SK-N-SH treated with all-trans-retinoic acid at 6 μM for 48 hours (cell line): Measurements from ENCODE around the gene STOX1.
"Not testable (repeated sequence)": the region's sequence is repeated elsewhere in the genome, so short reads cannot be mapped to it uniquely, and the experiment has no call there.

Experiments used
- ATAC-seq: fragments of 200-7000 bp; cut with Tn5 transposase; 3 replicates; pipeline ENCODE4 v1.9.1; 2020; ENCODE audit warnings: mild to moderate bottlenecking, moderate library complexity
- ARNTL ChIP-seq: fragments of 450-650 bp; formaldehyde crosslinking; IDR thresholded peaks from 2 replicates; pipeline ENCODE4 v1.5.0; 2020; ENCODE audit warnings: low read depth, mild to moderate bottlenecking, moderate library complexity, borderline replicate concordance
- BACH2 ChIP-seq: fragments of 250-450 bp; sonication (Bioruptor Pico); IDR thresholded peaks from 2 replicates; pipeline ENCODE4 v1.9.0; 2021; ENCODE audit warnings: mild to moderate bottlenecking, borderline replicate concordance
- CREB5 ChIP-seq: fragments of 250-450 bp; sonication (Bioruptor Pico); IDR thresholded peaks from 2 replicates; pipeline ENCODE4 v1.5.1; 2020; ENCODE audit warnings: low read depth, mild to moderate bottlenecking, moderate library complexity
- CSRNP3 ChIP-seq: fragments of 250-450 bp; sonication (Bioruptor Pico); IDR thresholded peaks from 2 replicates; pipeline ENCODE4 v1.5.1; 2021; ENCODE audit warnings: mild to moderate bottlenecking, moderate library complexity
- ESRRG ChIP-seq: fragments of 250-450 bp; sonication (Bioruptor Pico); IDR thresholded peaks from 2 replicates; pipeline ENCODE4 v1.6.1; 2021; ENCODE audit warnings: mild to moderate bottlenecking
- GLIS3 ChIP-seq: fragments of 250-450 bp; sonication (Bioruptor Pico); IDR thresholded peaks from 2 replicates; pipeline ENCODE4 v1.5.0; 2020; ENCODE audit warnings: mild to moderate bottlenecking, moderate library complexity
- ISL1 ChIP-seq: fragments of 250-450 bp; sonication (Bioruptor Pico); IDR thresholded peaks from 2 replicates; pipeline ENCODE4 v2.1.2; 2022; ENCODE audit warnings: mild to moderate bottlenecking, moderate library complexity
- OSR1 ChIP-seq: fragments of 250-450 bp; sonication (Bioruptor Pico); IDR thresholded peaks from 2 replicates; pipeline ENCODE4 v1.8.0; 2022; ENCODE audit warnings: moderate library complexity, mild to moderate bottlenecking, inconsistent platforms
- PATZ1 ChIP-seq: fragments of 250-450 bp; sonication (Bioruptor Pico); IDR thresholded peaks from 2 replicates; pipeline ENCODE4 v1.8.0; 2020; ENCODE audit warnings: mild to moderate bottlenecking, moderate library complexity, borderline replicate concordance
- POU6F1 ChIP-seq: fragments of 250-450 bp; sonication (Bioruptor Pico); IDR thresholded peaks from 2 replicates; pipeline ENCODE4 v1.8.0; 2021; ENCODE audit warnings: low read depth, mild to moderate bottlenecking, moderate library complexity, borderline replicate concordance
- PPARA ChIP-seq: fragments of 250-450 bp; sonication (Bioruptor Pico); IDR thresholded peaks from 2 replicates; pipeline ENCODE4 v1.5.0; 2020; ENCODE audit warnings: mild to moderate bottlenecking, borderline replicate concordance
- RARB ChIP-seq: fragments of 250-450 bp; sonication (Bioruptor Pico); IDR thresholded peaks from 2 replicates; pipeline ENCODE4 v1.8.0; 2021; ENCODE audit warnings: mild to moderate bottlenecking, moderate library complexity
- SNAI2 ChIP-seq: fragments of 250-450 bp; sonication (Bioruptor Pico); IDR thresholded peaks from 2 replicates; pipeline ENCODE4 v1.5.0; 2020; ENCODE audit warnings: mild to moderate bottlenecking, moderate library complexity
- TCF4 ChIP-seq: fragments of 250-450 bp; sonication (Bioruptor Pico); IDR thresholded peaks from 2 replicates; pipeline ENCODE4 v1.8.0; 2021; ENCODE audit warnings: mild to moderate bottlenecking, moderate library complexity, borderline replicate concordance
- TOX ChIP-seq: fragments of 250-450 bp; sonication (Bioruptor Pico); IDR thresholded peaks from 2 replicates; pipeline ENCODE4 v1.8.0; 2021; ENCODE audit warnings: mild to moderate bottlenecking, moderate library complexity, borderline replicate concordance
- TSHZ2 ChIP-seq: fragments of 250-450 bp; sonication (Bioruptor Pico); IDR thresholded peaks from 2 replicates; pipeline ENCODE4 v1.5.0; 2020; ENCODE audit warnings: mild to moderate bottlenecking, moderate library complexity
- ZC3H10 ChIP-seq: fragments of 250-450 bp; sonication (Bioruptor Pico); IDR thresholded peaks from 2 replicates; pipeline ENCODE4 v1.5.1; 2021; ENCODE audit warnings: mild to moderate bottlenecking, moderate library complexity
- ZFP3 ChIP-seq: fragments of 250-450 bp; sonication (Bioruptor Pico); IDR thresholded peaks from 2 replicates; pipeline ENCODE4 v1.5.0; 2020; ENCODE audit warnings: mild to moderate bottlenecking, moderate library complexity
- ZFP30 ChIP-seq: fragments of 450-650 bp; formaldehyde crosslinking; IDR thresholded peaks from 2 replicates; pipeline ENCODE4 v1.5.0; 2022; ENCODE audit warnings: mild to moderate bottlenecking, moderate library complexity
- ZNF70 ChIP-seq: fragments of 450-650 bp; formaldehyde crosslinking; IDR thresholded peaks from 2 replicates; pipeline ENCODE4 v1.5.0; 2020; ENCODE audit warnings: mild to moderate bottlenecking, moderate library complexity
- ZNF8 ChIP-seq: fragments of 450-650 bp; formaldehyde crosslinking; IDR thresholded peaks from 2 replicates; pipeline ENCODE4 v1.5.0; 2020; ENCODE audit warnings: mild to moderate bottlenecking, moderate library complexity

STOX1 gene

GRCh38 chr10:68831961-68832455, 4.7 kb downstream of the STOX1 start:
- ATAC-seq = no peak
- TF ChIP-seq ZFP30 (CRISPR knock-in tag) = no peak
- no peak for TF ChIP-seq SNAI2 (CRISPR knock-in tag)
- TF ChIP-seq ARNTL = no peak
- no peak for TF ChIP-seq CREB5 (CRISPR knock-in tag)
- no peak for TF ChIP-seq ESRRG
- no peak for TF ChIP-seq BACH2 (CRISPR knock-in tag)
- TF ChIP-seq CSRNP3 = no peak
- no peak for TF ChIP-seq PATZ1
- no peak for TF ChIP-seq ZNF70 (CRISPR knock-in tag)
- TF ChIP-seq PPARA (CRISPR knock-in tag) = no peak

- TF ChIP-seq ZNF8 (CRISPR knock-in tag) = no peak
- TF ChIP-seq PATZ1 = no peak
- TF ChIP-seq ZFP3 (CRISPR knock-in tag) = no peak
- no peak for TF ChIP-seq ZNF70 (CRISPR knock-in tag)
- no peak for TF ChIP-seq OSR1 (CRISPR knock-in tag)
- no peak for TF ChIP-seq CSRNP3
- no peak for TF ChIP-seq SNAI2 (CRISPR knock-in tag)
- no peak for TF ChIP-seq GLIS3 (CRISPR knock-in tag)
- TF ChIP-seq BACH2 (CRISPR knock-in tag) = no peak
- no peak for TF ChIP-seq ISL1 (CRISPR knock-in tag)
- no peak for TF ChIP-seq ZC3H10 (CRISPR knock-in tag)
- TF ChIP-seq ZFP30 (CRISPR knock-in tag) = no peak
- TF ChIP-seq TOX (CRISPR knock-in tag) = no peak
- ATAC-seq = no peak
Observed at GRCh38 chr10:68832601-68833000, 5.3 kb downstream of the STOX1 start.

GRCh38 chr10:68837626-68838322, 10.4 kb downstream of the STOX1 start:
- TF ChIP-seq ARNTL (no peak), ZNF70 (CRISPR knock-in tag) (no peak), ZFP30 (CRISPR knock-in tag) (no peak), PPARA (CRISPR knock-in tag) (no peak), ZNF8 (CRISPR knock-in tag) (no peak), TCF4 (CRISPR knock-in tag) (no peak), CREB5 (CRISPR knock-in tag) (no peak), RARB (no peak), SNAI2 (CRISPR knock-in tag) (no peak), POU6F1 (CRISPR knock-in tag) (no peak), ISL1 (CRISPR knock-in tag) (no peak), TSHZ2 (no peak)
- ATAC-seq = no peak

- not testable (repeated sequence) for ATAC-seq
Observed at GRCh38 chr10:68840650-68841049, 13.3 kb downstream of the STOX1 start.
